Activated naive CD8-positive, alpha-beta T cell treated with anti-CD3 and anti-CD28 coated beads for 36 hours (primary cell): ENCODE measurements around the gene TCERG1. TPM values are rescaled to one million over a fixed set of nuclear protein-coding genes. Genes with fewer than 3 reads are reported as not detected.
"Not testable (repeated sequence)": the region's sequence is repeated elsewhere in the genome, so short reads cannot be mapped to it uniquely, and the experiment has no call there.

Experiments
- DNase-seq: peaks from one replicate; pipeline ENCODE4 v3.0.0; 2021
- H3K27ac Mint-ChIP-seq: one replicate; pipeline ENCODE4 v1.8.0; 2022; ENCODE audit warnings: mild to moderate bottlenecking, moderate library complexity, mixed read lengths
- H3K27me3 Mint-ChIP-seq: one replicate; pipeline ENCODE4 v1.8.0; 2022; ENCODE audit warnings: mild to moderate bottlenecking, mixed read lengths
- H3K36me3 Mint-ChIP-seq: one replicate; pipeline ENCODE4 v1.8.0; 2021; ENCODE audit warnings: mild to moderate bottlenecking, mixed read lengths
- H3K4me1 Mint-ChIP-seq: one replicate; pipeline ENCODE4 v1.8.0; 2021; ENCODE audit warnings: mixed read lengths
- H3K4me3 Mint-ChIP-seq: one replicate; pipeline ENCODE4 v1.8.0; 2022; ENCODE audit warnings: mild to moderate bottlenecking, moderate library complexity, mixed read lengths
- H3K9me3 Mint-ChIP-seq: one replicate; pipeline ENCODE4 v1.8.0; 2022; ENCODE audit warnings: mixed read lengths
- total RNA-seq, 2 experiments: library from RNA; stranded (reverse); gene quantifications; one replicate each; pipeline ENCODE4 v1.2.3, GENCODE V29; 2021

TCERG1 gene
- total RNA-seq, 2 experiments from 2014 or later = 125 to 131 TPM

GRCh38 chr5:146523698-146524097 lies 76.6 kb downstream of the TCERG1 start:
- H3K27me3 Mint-ChIP-seq = no peaks in the 10 kb centered on the region
- H3K27ac Mint-ChIP-seq = no peak overlapping the region
- no peaks in the 10 kb centered on the region for H3K4me1 Mint-ChIP-seq
- no peak for DNase-seq
- H3K4me3 Mint-ChIP-seq = no peak overlapping the region
- H3K9me3 Mint-ChIP-seq = no peaks in the 10 kb centered on the region
- H3K36me3 Mint-ChIP-seq = no peaks in the 10 kb centered on the region

GRCh38 chr5:146527785-146528184 lies 80.7 kb downstream of the TCERG1 start:
- Mint-ChIP-seq H3K9me3 (no peaks in the 10 kb centered on the region), H3K36me3 (no peaks in the 10 kb centered on the region), H3K4me1 (peaks cover 5% of the 10 kb centered on the region), H3K27ac (no peak overlapping the region), H3K4me3 (no peak overlapping the region), H3K27me3 (no peaks in the 10 kb centered on the region)
- no peak for DNase-seq

GRCh38 chr5:146528236-146528635 lies 81.1 kb downstream of the TCERG1 start:
- Mint-ChIP-seq H3K4me1 (peaks cover 6% of the 10 kb centered on the region), H3K36me3 (no peaks in the 10 kb centered on the region), H3K9me3 (no peaks in the 10 kb centered on the region), H3K4me3 (no peak overlapping the region), H3K27me3 (no peaks in the 10 kb centered on the region), H3K27ac (no peak overlapping the region)
- no peak for DNase-seq

GRCh38 chr5:146529984-146530383 lies 82.9 kb downstream of the TCERG1 start:
- H3K27ac Mint-ChIP-seq = no peak overlapping the region
- DNase-seq = no peak
- no peaks in the 10 kb centered on the region for H3K9me3 Mint-ChIP-seq
- no peaks in the 10 kb centered on the region for H3K27me3 Mint-ChIP-seq
- H3K4me3 Mint-ChIP-seq = no peak overlapping the region
- no peaks in the 10 kb centered on the region for H3K36me3 Mint-ChIP-seq
- H3K4me1 Mint-ChIP-seq = peaks cover 8% of the 10 kb centered on the region

GRCh38 chr5:146533260-146533857 lies 86.2 kb downstream of the TCERG1 start:
- no peaks in the 10 kb centered on the region for H3K36me3 Mint-ChIP-seq
- H3K4me1 Mint-ChIP-seq = peaks cover 8% of the 10 kb centered on the region
- H3K27ac Mint-ChIP-seq = no peak overlapping the region
- DNase-seq = peak; percentile 66
- H3K27me3 Mint-ChIP-seq = no peaks in the 10 kb centered on the region
- no peak overlapping the region for H3K4me3 Mint-ChIP-seq
- H3K9me3 Mint-ChIP-seq = no peaks in the 10 kb centered on the region

GRCh38 chr5:146533882-146534281 lies 86.7 kb downstream of the TCERG1 start:
- H3K27me3 Mint-ChIP-seq = no peaks in the 10 kb centered on the region
- no peaks in the 10 kb centered on the region for H3K36me3 Mint-ChIP-seq
- no peak for DNase-seq

GRCh38 chr5:146538432-146538831 lies 91.3 kb downstream of the TCERG1 start:
- Mint-ChIP-seq H3K4me3 (no peak overlapping the region), H3K27ac (no peak overlapping the region), H3K4me1 (peaks cover under 1% of the 10 kb centered on the region), H3K27me3 (no peaks in the 10 kb centered on the region), H3K9me3 (no peaks in the 10 kb centered on the region), H3K36me3 (no peaks in the 10 kb centered on the region)
- DNase-seq = no peak

More at GRCh38 chr5:146533882-146534281, 86.7 kb downstream of the TCERG1 start:
- no peak overlapping the region for H3K27ac Mint-ChIP-seq
- H3K4me1 Mint-ChIP-seq = peaks cover 8% of the 10 kb centered on the region
- H3K4me3 Mint-ChIP-seq = no peak overlapping the region
- no peaks in the 10 kb centered on the region for H3K9me3 Mint-ChIP-seq

- Mint-ChIP-seq H3K9me3 (no peaks in the 10 kb centered on the region), H3K27ac (no peak overlapping the region), H3K36me3 (no peaks in the 10 kb centered on the region), H3K4me1 (no peaks in the 10 kb centered on the region), H3K27me3 (no peaks in the 10 kb centered on the region), H3K4me3 (no peak overlapping the region)
- DNase-seq = no peak
Observed at GRCh38 chr5:146539973-146540372, 92.8 kb downstream of the TCERG1 start.

- Mint-ChIP-seq H3K4me1 (no peaks in the 10 kb centered on the region), H3K27me3 (no peaks in the 10 kb centered on the region), H3K36me3 (no peaks in the 10 kb centered on the region), H3K4me3 (no peak overlapping the region), H3K9me3 (no peaks in the 10 kb centered on the region), H3K27ac (no peak overlapping the region)
- DNase-seq = no peak
Observed at GRCh38 chr5:146540414-146540813, 93.3 kb downstream of the TCERG1 start.

- H3K4me1 Mint-ChIP-seq = no peaks in the 10 kb centered on the region
- H3K9me3 Mint-ChIP-seq = no peaks in the 10 kb centered on the region
- no peak overlapping the region for H3K27ac Mint-ChIP-seq
- no peak overlapping the region for H3K4me3 Mint-ChIP-seq
- H3K36me3 Mint-ChIP-seq = no peaks in the 10 kb centered on the region
- DNase-seq = peak; percentile 68
- H3K27me3 Mint-ChIP-seq = no peaks in the 10 kb centered on the region
Observed at GRCh38 chr5:146541958-146542849, 95.1 kb downstream of the TCERG1 start.

- Mint-ChIP-seq H3K27me3 (peaks cover 5% of the 10 kb centered on the region), H3K9me3 (no peaks in the 10 kb centered on the region), H3K36me3 (no peaks in the 10 kb centered on the region), H3K4me1 (no peaks in the 10 kb centered on the region), H3K27ac (no peak overlapping the region), H3K4me3 (no peak overlapping the region)
- DNase-seq = no peak
Observed at GRCh38 chr5:146544232-146544631, 97.1 kb downstream of the TCERG1 start.

- H3K36me3 Mint-ChIP-seq = no peaks in the 10 kb centered on the region
- peaks cover 5% of the 10 kb centered on the region for H3K27me3 Mint-ChIP-seq
- no peak overlapping the region for H3K4me3 Mint-ChIP-seq
- H3K27ac Mint-ChIP-seq = no peak overlapping the region
- H3K9me3 Mint-ChIP-seq = no peaks in the 10 kb centered on the region
- H3K4me1 Mint-ChIP-seq = no peaks in the 10 kb centered on the region
- DNase-seq = no peak
Observed at GRCh38 chr5:146548781-146549449, 101.8 kb downstream of the TCERG1 start.

GRCh38 chr5:146549615-146550014 lies 102.5 kb downstream of the TCERG1 start:
- DNase-seq = no peak
- Mint-ChIP-seq H3K36me3 (no peaks in the 10 kb centered on the region), H3K27me3 (peaks cover 5% of the 10 kb centered on the region), H3K4me3 (no peak overlapping the region), H3K4me1 (no peaks in the 10 kb centered on the region), H3K9me3 (no peaks in the 10 kb centered on the region), H3K27ac (no peak overlapping the region)

GRCh38 chr5:146553446-146553845 lies 106.3 kb downstream of the TCERG1 start:
- H3K36me3 Mint-ChIP-seq = no peaks in the 10 kb centered on the region
- no peaks in the 10 kb centered on the region for H3K9me3 Mint-ChIP-seq
- DNase-seq = no peak
- H3K27me3 Mint-ChIP-seq = peaks cover 4% of the 10 kb centered on the region
- no peak overlapping the region for H3K27ac Mint-ChIP-seq
- H3K4me3 Mint-ChIP-seq = no peak overlapping the region
- H3K4me1 Mint-ChIP-seq = no peaks in the 10 kb centered on the region

GRCh38 chr5:146556884-146557283 lies 109.8 kb downstream of the TCERG1 start:
- not testable (repeated sequence) for DNase-seq, H3K9me3 Mint-ChIP-seq, H3K4me1 Mint-ChIP-seq, H3K27me3 Mint-ChIP-seq, H3K27ac Mint-ChIP-seq, H3K36me3 Mint-ChIP-seq, H3K4me3 Mint-ChIP-seq
